HepG2 (cell line): ENCODE data around the gene DGKG. TPM values are rescaled to one million over a fixed set of nuclear protein-coding genes. Genes with fewer than 3 reads are reported as not detected.

Experiments
- ATAC-seq: fragments of 200-7000 bp; cut with Tn5 transposase; 3 replicates; pipeline ENCODE4 v1.9.1; 2020; ENCODE audit warnings: mild to moderate bottlenecking, moderate library complexity
- BruUV-seq: library from RNA; stranded (reverse); fragments of 400-500 nt; replicated peaks from 2 replicates; lab custom pipeline; 2021; lab: Mats Ljungman, UMichigan
- CTCF ChIA-PET: fragments of 300-600 bp; formaldehyde crosslinking; extraction: SDS; loops from one replicate; lab custom pipeline; 2021; ENCODE audit warnings: low total read pairs, inconsistent platforms, low intra/inter-chr PET ratio; lab: Yijun Ruan, JAX
- POLR2A ChIA-PET: fragments of 350-600 bp; sonication (Branson Sonifier 250); formaldehyde crosslinking; loops from one replicate; lab custom pipeline; 2020; ENCODE audit warnings: antibody characterized with exemption, inconsistent platforms; lab: Yijun Ruan, JAX
- DNase-seq: peaks from one replicate; pipeline ENCODE4 v3.0.0-alpha.2; 2015; ENCODE audit warnings: low spot score
- FAIRE-seq: peaks from 3 replicates; lab custom pipeline; 2011; peaks lifted over from hg19 to GRCh38; lab: Jason Lieb, UNC
- H2AFZ ChIP-seq: one replicate; pipeline ENCODE4 v1.6.1; 2011; ENCODE audit warnings: low read length, inconsistent platforms
- H3K27ac ChIP-seq: fragments of 300-600 bp; 3 replicates; pipeline ENCODE4 v1.8.0; 2011; ENCODE audit warnings: mixed run types, mild to moderate bottlenecking, mixed read lengths, low read length, inconsistent platforms; ENCODE audit not compliant: insufficient read depth; ENCODE audit errors: extremely low read length
- H3K27me3 ChIP-seq, 2 experiments: fragments of 200-600 bp in 1 of 2; 2 replicates in 1 of 2; 3 replicates in 1 of 2; pipeline versions ENCODE4 v1.6.0 to v1.8.0; 2011; ENCODE audit warnings: low read length in 2 of 2, mild to moderate bottlenecking in 2 of 2, moderate library complexity in 2 of 2, inconsistent platforms in 1 of 2; ENCODE audit not compliant: insufficient read depth in 2 of 2, control insufficient read depth in 1 of 2
- H3K36me3 ChIP-seq, 2 experiments: fragments of 200-600 bp in 1 of 2; replicated peaks in 1 of 2; 2 replicates in 1 of 2; 3 replicates in 1 of 2; pipeline versions ENCODE4 v1.5.1 to v1.8.0; 2011; ENCODE audit warnings: low read length in 2 of 2, inconsistent platforms in 1 of 2; ENCODE audit not compliant: insufficient read depth in 2 of 2, control insufficient read depth in 1 of 2
- H3K4me1 ChIP-seq: 2 replicates; pipeline ENCODE4 v1.5.1; 2012; ENCODE audit warnings: low read length, inconsistent platforms; ENCODE audit not compliant: insufficient read depth
- H3K4me2 ChIP-seq: 2 replicates; pipeline ENCODE4 v1.6.0; 2011; ENCODE audit warnings: low read depth, low read length, inconsistent platforms
- H3K4me3 ChIP-seq, 3 experiments: fragments of 200-600 bp in 1 of 3; sonication (generic), shearing (Covaris generic) in 1 of 3; replicated peaks in 1 of 3; 2 replicates each; pipeline ENCODE4 v1.5.1; 2011 to 2016; ENCODE audit warnings: low read length in 3 of 3, inconsistent platforms in 2 of 3, low read depth in 2 of 3, mild to moderate bottlenecking in 2 of 3, control low read depth in 1 of 3, mixed read lengths in 1 of 3; ENCODE audit not compliant: insufficient read depth in 1 of 3
- H3K79me2 ChIP-seq: one replicate; pipeline ENCODE4 v1.6.1; 2011; ENCODE audit warnings: low read length, inconsistent platforms; ENCODE audit not compliant: insufficient read depth
- H3K9ac ChIP-seq: 2 replicates; pipeline ENCODE4 v1.6.0; 2011; ENCODE audit warnings: mild to moderate bottlenecking, low read depth, low read length, inconsistent platforms; ENCODE audit not compliant: insufficient read depth
- H3K9me3 ChIP-seq: 2 replicates; pipeline ENCODE4 v1.5.1; 2012; ENCODE audit warnings: mild to moderate bottlenecking, low read length
- H4K20me1 ChIP-seq: 2 replicates; pipeline ENCODE4 v1.6.0; 2011; ENCODE audit warnings: inconsistent platforms, mild to moderate bottlenecking, low read length, moderate library complexity; ENCODE audit not compliant: insufficient read depth
- AKNA ChIP-seq: sonication (generic); formaldehyde crosslinking; IDR thresholded peaks from 2 replicates; pipeline ENCODE4 v1.4.0; 2020; ENCODE audit warnings: missing genetic modification reagents, borderline replicate concordance
- ARID2 ChIP-seq: sonication (generic); formaldehyde crosslinking; IDR thresholded peaks from 2 replicates; pipeline ENCODE4 v1.8.1; 2022; ENCODE audit warnings: mild to moderate bottlenecking, missing genetic modification reagents, borderline replicate concordance
- ATRX ChIP-seq: sonication (generic); formaldehyde crosslinking; IDR thresholded peaks from 2 replicates; pipeline ENCODE4 v1.4.0; 2020; ENCODE audit warnings: missing genetic modification reagents, borderline replicate concordance
- BRD4 ChIP-seq: sonication (generic); formaldehyde crosslinking; IDR thresholded peaks from 2 replicates; pipeline ENCODE4 v1.4.0; 2020; ENCODE audit warnings: missing genetic modification reagents
- KLF13 ChIP-seq: sonication (generic); formaldehyde crosslinking; IDR thresholded peaks from 2 replicates; pipeline ENCODE4 v1.4.0; 2020; ENCODE audit warnings: mild to moderate bottlenecking, missing genetic modification reagents
- PRDM15 ChIP-seq: sonication (generic); formaldehyde crosslinking; IDR thresholded peaks from 2 replicates; pipeline ENCODE4 v1.4.0; 2020; ENCODE audit warnings: missing genetic modification reagents
- RNF219 ChIP-seq: sonication (generic); formaldehyde crosslinking; IDR thresholded peaks from 2 replicates; pipeline ENCODE4 v1.5.0; 2020; ENCODE audit warnings: mild to moderate bottlenecking, missing genetic modification reagents
- RXRB ChIP-seq: IDR thresholded peaks from 2 replicates; pipeline ENCODE4 v1.6.1; 2016; ENCODE audit warnings: borderline replicate concordance, missing genetic modification reagents, missing compliant biosample characterization
- SNRNP70 ChIP-seq: fragments of 200-400 bp; formaldehyde crosslinking; IDR thresholded peaks from 2 replicates; pipeline ENCODE4 v1.6.1; 2017; ENCODE audit warnings: mild to moderate bottlenecking, low read depth, low read length, moderate library complexity
- SRSF4 ChIP-seq: fragments of 200-400 bp; formaldehyde crosslinking; IDR thresholded peaks from one replicate; pipeline ENCODE4 v1.6.1; 2018; ENCODE audit warnings: mild to moderate bottlenecking, low read depth, low read length, moderate library complexity; ENCODE audit not compliant: poor library complexity, severe bottlenecking
- THRA ChIP-seq: sonication (generic); formaldehyde crosslinking; IDR thresholded peaks from 2 replicates; pipeline ENCODE4 v1.4.0; 2020; ENCODE audit warnings: missing genetic modification reagents, borderline replicate concordance
- WGBS: methylation state at CpG from one replicate; pipeline ENCODE4 v1.1.6; 2017; ENCODE audit warnings: low lambda C conversion rate; 5-methylcytosine and 5-hydroxymethylcytosine counted together
- in situ Hi-C: cut with HindIII; loops from 2 replicates; pipeline ENCODE4 v1.10.0; 2017; ENCODE audit warnings: low pct_unique_long_range_greater_than_20kb; ENCODE audit not compliant: extremely low pct_ligation_motif_present
- intact Hi-C: fragments of 100-400 bp; cut with micrococcal nuclease; formaldehyde crosslinking; loops from one replicate; pipeline ENCODE4 v1.10.0; 2022; ENCODE audit not compliant: unreplicated experiment
- polyA plus RNA-seq, 8 experiments: library from polyadenylated mRNA; depleted of rRNA in 3 of 8; stranded (reverse) in 7 of 8; unstranded in 1 of 8; fragments of >200 nt; fragmentation: Illumina TruSeq in 4 of 8; extraction: Trizol in 4 of 8; gene quantifications; 2 replicates each; pipeline versions ENCODE4 v1.2.1 to v1.2.3, GENCODE V29; 2011 to 2016; ENCODE audit warnings: low read depth in 4 of 8, missing spikeins in 1 of 8, mixed read lengths in 1 of 8; ENCODE audit not compliant: insufficient read depth in 1 of 8
- total RNA-seq, 5 experiments: library from RNA; depleted of rRNA; stranded (reverse); fragments of >200 nt; fragmentation: Illumina TruSeq; extraction: Trizol; gene quantifications; 2 replicates each; pipeline ENCODE4 v1.2.3, GENCODE V29; 2016; ENCODE audit warnings: low read depth in 1 of 5

The DGKG gene
- total and polyA plus RNA-seq, 2 of the 13 experiments (the other 11 are each of a cell fraction or from before 2014, with no cell fraction given) = 3.8 to 6.2 TPM

GRCh38 chr3:186132487-186132886 is 229.5 kb downstream of the DGKG start:
- no peaks in the 10 kb centered on the region for H3K36me3 ChIP-seq
- H3K4me3 ChIP-seq = no peak overlapping the region
- H3K4me1 ChIP-seq = peaks cover 23% of the 10 kb centered on the region
- no peaks in the 10 kb centered on the region for H3K79me2 ChIP-seq
- H3K9ac ChIP-seq = no peak overlapping the region
- no peaks in the 10 kb centered on the region for H4K20me1 ChIP-seq
- no peaks in the 10 kb centered on the region for H3K27me3 ChIP-seq
- POLR2A ChIA-PET = interaction anchor here (1.5 kb wide), 1 partner anchor 23 kb away, joined by 5 read pairs; the partner anchor contains the start of gene ETV5
- no peaks in the 10 kb centered on the region for H3K9me3 ChIP-seq
- ATAC-seq (peak; percentile 54), FAIRE-seq (no peak), DNase-seq (no peak)
- intact Hi-C loops = no loop called here
- H3K4me2 ChIP-seq = no peak overlapping the region
- H3K27ac ChIP-seq = no peak overlapping the region
- in situ Hi-C loops = no loop called here
- CTCF ChIA-PET = no interaction called here
- 44% methylated on average over 1 of the region's 2 CpGs for WGBS
- no peak overlapping the region for H2AFZ ChIP-seq
- BruUV-seq = no TSS peak
- no peak for TF ChIP-seq RNF219 (CRISPR knock-in tag)
- TF ChIP-seq RXRB (CRISPR knock-in tag) = peak; percentile 56; the same call in 1 of the 2 replicates
- no peak for TF ChIP-seq ARID2 (CRISPR knock-in tag)
- no peak for TF ChIP-seq ATRX
- TF ChIP-seq PRDM15 (CRISPR knock-in tag) = no peak
- TF ChIP-seq KLF13 = no peak
- TF ChIP-seq SRSF4 = no peak
- peak; percentile 48; the same call in 1 of the 2 replicates for TF ChIP-seq THRA
- TF ChIP-seq SNRNP70 = no peak
- TF ChIP-seq BRD4 (CRISPR knock-in tag) = no peak
- TF ChIP-seq AKNA = no peak
